Measurements from ENCODE around the gene C17orf100. TPM values are rescaled to one million over a fixed set of nuclear protein-coding genes. Genes with fewer than 3 reads are reported as not detected.

Gene C17orf100
- total and polyA plus RNA-seq, 2 of the 13 experiments (the other 11 are each of a cell fraction or from before 2014, with no cell fraction given), result 3.6 to 8.7 TPM

DNA sequence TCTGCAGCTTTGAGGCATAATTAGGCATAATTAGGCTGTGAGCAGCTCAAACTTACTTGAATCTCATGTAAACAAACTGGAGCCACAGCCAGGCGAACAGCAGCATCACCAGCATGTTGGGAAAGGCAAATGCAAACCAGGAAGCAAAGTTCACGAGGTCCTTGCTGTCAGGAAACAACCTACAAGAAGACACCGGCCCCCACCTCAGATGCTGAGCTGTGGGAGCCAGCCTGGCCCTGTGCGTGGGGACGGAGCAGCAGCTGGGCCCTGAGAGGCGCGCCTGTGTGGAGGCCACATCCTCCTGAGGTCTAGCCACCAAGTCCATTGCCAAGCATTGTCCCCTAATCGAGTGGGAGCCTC lies 49.4 kb downstream of the C17orf100 start (continued):
- TF ChIP-seq, protein P1, sequence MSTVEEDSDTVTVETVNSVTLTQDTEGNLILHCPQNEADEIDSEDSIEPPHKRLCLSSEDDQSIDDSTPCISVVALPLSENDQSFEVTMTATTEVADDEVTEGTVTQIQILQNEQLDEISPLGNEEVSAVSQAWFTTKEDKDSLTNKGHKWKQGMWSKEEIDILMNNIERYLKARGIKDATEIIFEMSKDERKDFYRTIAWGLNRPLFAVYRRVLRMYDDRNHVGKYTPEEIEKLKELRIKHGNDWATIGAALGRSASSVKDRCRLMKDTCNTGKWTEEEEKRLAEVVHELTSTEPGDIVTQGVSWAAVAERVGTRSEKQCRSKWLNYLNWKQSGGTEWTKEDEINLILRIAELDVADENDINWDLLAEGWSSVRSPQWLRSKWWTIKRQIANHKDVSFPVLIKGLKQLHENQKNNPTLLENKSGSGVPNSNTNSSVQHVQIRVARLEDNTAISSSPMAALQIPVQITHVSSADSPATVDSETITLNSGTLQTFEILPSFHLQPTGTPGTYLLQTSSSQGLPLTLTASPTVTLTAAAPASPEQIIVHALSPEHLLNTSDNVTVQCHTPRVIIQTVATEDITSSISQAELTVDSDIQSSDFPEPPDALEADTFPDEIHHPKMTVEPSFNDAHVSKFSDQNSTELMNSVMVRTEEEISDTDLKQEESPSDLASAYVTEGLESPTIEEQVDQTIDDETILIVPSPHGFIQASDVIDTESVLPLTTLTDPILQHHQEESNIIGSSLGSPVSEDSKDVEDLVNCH (CRISPR knock-in tag; IDR thresholded peaks at IDR 0.05), result no peak
- TF ChIP-seq FOXC1 (CRISPR knock-in tag; IDR thresholded peaks at IDR 0.05; ENCODE audit: borderline replicate concordance), result no peak
- 0 out of 2 replicates have a peak, but pooled peaks have one; percentile 16 for TF ChIP-seq E2F2 (CRISPR knock-in tag; IDR thresholded peaks at IDR 0.05; ENCODE audit: borderline replicate concordance)
- no peak for TF ChIP-seq BRCA1 (CRISPR knock-in tag; IDR thresholded peaks at IDR 0.05)
- no peak for TF ChIP-seq DNMT3B (CRISPR knock-in tag; conservative IDR thresholded peaks at IDR 0.05)
- no peak for TF ChIP-seq ISX (CRISPR knock-in tag; conservative IDR thresholded peaks at IDR 0.05)
- TF ChIP-seq SOX6 (IDR thresholded peaks at IDR 0.05), result no peak
- no peak for TF ChIP-seq SOX6 (CRISPR knock-in tag; IDR thresholded peaks at IDR 0.05)
- TF ChIP-seq ZNF562 (CRISPR knock-in tag; IDR thresholded peaks at IDR 0.05; ENCODE audit: borderline replicate concordance), result no peak
- no peak for TF ChIP-seq ZNF746 (CRISPR knock-in tag; IDR thresholded peaks at IDR 0.05)
- TF ChIP-seq TCF7 (IDR thresholded peaks at IDR 0.05; ENCODE audit: low read depth), result no peak
- no peak for TF ChIP-seq IRF9 (CRISPR knock-in tag; IDR thresholded peaks at IDR 0.05; ENCODE audit: borderline replicate concordance)
- no peak for TF ChIP-seq KAT2B (IDR thresholded peaks at IDR 0.05; ENCODE audit: borderline replicate concordance, low read depth, low read length)
- TF ChIP-seq ZIK1 (CRISPR knock-in tag; IDR thresholded peaks at IDR 0.05; ENCODE audit: borderline replicate concordance, low read depth), result no peak
- no peak for TF ChIP-seq SP2 (CRISPR knock-in tag; IDR thresholded peaks at IDR 0.05)
- TF ChIP-seq ZNF75D (CRISPR knock-in tag; IDR thresholded peaks at IDR 0.05; ENCODE audit: borderline replicate concordance), result no peak
- no peak for TF ChIP-seq ZBTB3 (CRISPR knock-in tag; IDR thresholded peaks at IDR 0.05; ENCODE audit: borderline replicate concordance, low read depth)
- TF ChIP-seq AGO1 (IDR thresholded peaks at IDR 0.05; ENCODE audit: low read depth, low read length, poor library complexity, severe bottlenecking), result no peak
- no peak for TF ChIP-seq EED (CRISPR knock-in tag; IDR thresholded peaks at IDR 0.05)
- 0 out of 2 replicates have a peak, but pooled peaks have one; percentile 11 for TF ChIP-seq ZNF121 (CRISPR knock-in tag; IDR thresholded peaks at IDR 0.05)
- no peak for TF ChIP-seq SP140L (CRISPR knock-in tag; IDR thresholded peaks at IDR 0.05; ENCODE audit: borderline replicate concordance)
- no peak for TF ChIP-seq RBM22 (optimal IDR thresholded peaks at IDR 0.05; ENCODE audit: low read length)
- TF ChIP-seq POLR2AphosphoS5 (IDR thresholded peaks at IDR 0.05; ENCODE audit: low read depth, low read length), result no peak; the same call in 1 of the 2 replicates
- no peak for TF ChIP-seq ZNF816 (CRISPR knock-in tag; IDR thresholded peaks at IDR 0.05; ENCODE audit: borderline replicate concordance)
- TF ChIP-seq MAZ (IDR thresholded peaks at IDR 0.05; ENCODE audit: borderline replicate concordance, low read depth, low read length), result no peak
- TF ChIP-seq MAZ (CRISPR knock-in tag; IDR thresholded peaks at IDR 0.05; ENCODE audit: low read depth), result no peak
- TF ChIP-seq ATM (IDR thresholded peaks at IDR 0.05; ENCODE audit: borderline replicate concordance), result no peak
- TF ChIP-seq ZNF616 (CRISPR knock-in tag; IDR thresholded peaks at IDR 0.05; ENCODE audit: low read depth), result no peak
- TF ChIP-seq ZNF441 (CRISPR knock-in tag; IDR thresholded peaks at IDR 0.05; ENCODE audit: borderline replicate concordance), result no peak
